ENCODE data around the gene SPAG16.

DNA sequence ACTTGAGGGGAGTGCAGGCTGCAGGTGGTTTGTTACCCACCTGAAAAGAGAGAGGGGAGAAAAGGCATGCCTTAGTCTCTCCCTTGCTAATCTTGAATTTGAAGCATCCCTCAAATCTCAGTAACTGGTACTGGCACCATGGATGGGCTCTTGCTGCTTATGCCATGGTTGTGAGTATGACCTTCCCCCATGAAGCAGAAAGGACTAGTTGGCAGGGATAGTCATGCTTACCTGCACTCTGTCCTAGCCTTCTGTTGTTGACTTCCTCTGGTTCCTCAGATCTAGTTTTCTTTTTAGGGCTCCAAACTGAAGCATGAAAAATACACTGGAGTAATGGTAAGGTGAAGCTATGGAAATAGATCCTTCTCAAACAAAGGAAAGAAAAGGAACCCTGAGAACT, 191.2 kb downstream of the SPAG16 start:
- TF ChIP-seq POU6F1 (CRISPR knock-in tag; IDR thresholded peaks at IDR 0.05; ENCODE audit: borderline replicate concordance, low read depth) (no peak), TCF4 (CRISPR knock-in tag; IDR thresholded peaks at IDR 0.05; ENCODE audit: borderline replicate concordance) (no peak), CREB5 (CRISPR knock-in tag; IDR thresholded peaks at IDR 0.05; ENCODE audit: low read depth) (no peak), PATZ1 (CRISPR knock-in tag; IDR thresholded peaks at IDR 0.05; ENCODE audit: borderline replicate concordance) (no peak), ZFP3 (CRISPR knock-in tag; IDR thresholded peaks at IDR 0.05) (no peak), ZNF70 (CRISPR knock-in tag; IDR thresholded peaks at IDR 0.05) (no peak), ZC3H10 (CRISPR knock-in tag; IDR thresholded peaks at IDR 0.05) (no peak), ZNF565 (CRISPR knock-in tag; conservative IDR thresholded peaks at IDR 0.05; ENCODE audit: low read depth) (no peak), GLIS3 (CRISPR knock-in tag; IDR thresholded peaks at IDR 0.05) (no peak), ZFP30 (CRISPR knock-in tag; IDR thresholded peaks at IDR 0.05) (no peak)
- TF ChIP-seq, protein P1, sequence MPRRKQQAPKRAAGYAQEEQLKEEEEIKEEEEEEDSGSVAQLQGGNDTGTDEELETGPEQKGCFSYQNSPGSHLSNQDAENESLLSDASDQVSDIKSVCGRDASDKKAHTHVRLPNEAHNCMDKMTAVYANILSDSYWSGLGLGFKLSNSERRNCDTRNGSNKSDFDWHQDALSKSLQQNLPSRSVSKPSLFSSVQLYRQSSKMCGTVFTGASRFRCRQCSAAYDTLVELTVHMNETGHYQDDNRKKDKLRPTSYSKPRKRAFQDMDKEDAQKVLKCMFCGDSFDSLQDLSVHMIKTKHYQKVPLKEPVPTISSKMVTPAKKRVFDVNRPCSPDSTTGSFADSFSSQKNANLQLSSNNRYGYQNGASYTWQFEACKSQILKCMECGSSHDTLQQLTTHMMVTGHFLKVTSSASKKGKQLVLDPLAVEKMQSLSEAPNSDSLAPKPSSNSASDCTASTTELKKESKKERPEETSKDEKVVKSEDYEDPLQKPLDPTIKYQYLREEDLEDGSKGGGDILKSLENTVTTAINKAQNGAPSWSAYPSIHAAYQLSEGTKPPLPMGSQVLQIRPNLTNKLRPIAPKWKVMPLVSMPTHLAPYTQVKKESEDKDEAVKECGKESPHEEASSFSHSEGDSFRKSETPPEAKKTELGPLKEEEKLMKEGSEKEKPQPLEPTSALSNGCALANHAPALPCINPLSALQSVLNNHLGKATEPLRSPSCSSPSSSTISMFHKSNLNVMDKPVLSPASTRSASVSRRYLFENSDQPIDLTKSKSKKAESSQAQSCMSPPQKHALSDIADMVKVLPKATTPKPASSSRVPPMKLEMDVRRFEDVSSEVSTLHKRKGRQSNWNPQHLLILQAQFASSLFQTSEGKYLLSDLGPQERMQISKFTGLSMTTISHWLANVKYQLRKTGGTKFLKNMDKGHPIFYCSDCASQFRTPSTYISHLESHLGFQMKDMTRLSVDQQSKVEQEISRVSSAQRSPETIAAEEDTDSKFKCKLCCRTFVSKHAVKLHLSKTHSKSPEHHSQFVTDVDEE (CRISPR knock-in tag; IDR thresholded peaks at IDR 0.05), result no peak
